Loucy (cell line): ENCODE data around the gene BACE2.

Source experiments
- CTCF ChIP-seq: fragments of 200-600 bp; sonication (generic); conservative IDR thresholded peaks from 2 replicates; pipeline ENCODE4 v1.5.1; 2014; ENCODE audit warnings: mild to moderate bottlenecking, antibody characterized with exemption, low read length
- EZH2phosphoT487 ChIP-seq: fragments of 200-600 bp; IDR thresholded peaks from 2 replicates; pipeline ENCODE4 v1.6.1; 2018; ENCODE audit warnings: antibody characterized with exemption, mild to moderate bottlenecking, moderate library complexity, borderline replicate concordance

GRCh38 chr21:41133874-41134522, 34.0 kb upstream of the BACE2 start:
- TF ChIP-seq CTCF = peak; percentile 75
- no peak for TF ChIP-seq EZH2phosphoT487
